GM12878 (cell line): ENCODE data around the gene PAPPA. TPM values are rescaled to one million over a fixed set of nuclear protein-coding genes. Genes with fewer than 3 reads are reported as not detected.
A peak's percentile ranks its signal among the peaks of the same experiment; 100 is the strongest.

Experiments used
- ATAC-seq: fragments of 200-7000 bp; cut with Tn5 transposase; 3 replicates; pipeline ENCODE4 v1.9.1; 2020; ENCODE audit warnings: mild to moderate bottlenecking, moderate library complexity
- BruUV-seq: library from RNA; stranded (reverse); fragments of 400-500 nt; replicated peaks from 2 replicates; lab custom pipeline; 2021; lab: Mats Ljungman, UMichigan
- CTCF ChIA-PET: fragments of 300-600 bp; sonication (Branson Sonifier 250); formaldehyde crosslinking; extraction: SDS; loops from one replicate; lab custom pipeline; 2021; ENCODE audit warnings: inconsistent platforms; lab: Yijun Ruan, JAX
- POLR2A ChIA-PET: fragments of 350-600 bp; formaldehyde crosslinking; extraction: SDS; loops from one replicate; lab custom pipeline; 2021; ENCODE audit warnings: inconsistent platforms; lab: Charles Lee
- RAD21 ChIA-PET: fragments of 300-600 bp; sonication (Branson Sonifier 250); formaldehyde crosslinking; loops from one replicate; lab custom pipeline; 2023; ENCODE audit warnings: antibody characterized with exemption; ENCODE audit not compliant: unreplicated experiment; lab: Charles Lee
- SMC1A ChIA-PET: fragments of 300-600 bp; sonication (Branson Sonifier 250); formaldehyde crosslinking; loops from one replicate; lab custom pipeline; 2023; ENCODE audit not compliant: unreplicated experiment, uncharacterized antibody; lab: Charles Lee
- DNase-seq: peaks from one replicate; pipeline ENCODE4 v3.0.0-alpha.2; 2011; ENCODE audit warnings: low read depth, low spot score
- FAIRE-seq: peaks from 3 replicates; lab custom pipeline; 2011; peaks lifted over from hg19 to GRCh38; lab: Jason Lieb, UNC
- H2AFZ ChIP-seq: 2 replicates; pipeline ENCODE4 v1.6.0; 2011; ENCODE audit warnings: low read depth, low read length, control low read depth; ENCODE audit not compliant: control insufficient read depth
- H3K27ac ChIP-seq: 2 replicates; pipeline ENCODE4 v1.5.1; 2011; ENCODE audit warnings: control low read depth; ENCODE audit not compliant: control insufficient read depth, insufficient read depth
- H3K27me3 ChIP-seq, 2 experiments: replicated peaks in 1 of 2; 2 replicates each; pipeline versions ENCODE4 v1.6.0 to v1.6.1; 2011; ENCODE audit warnings: low read length in 1 of 2; ENCODE audit not compliant: control insufficient read depth in 2 of 2, insufficient read depth in 2 of 2
- H3K36me3 ChIP-seq, 2 experiments: 2 replicates each; pipeline ENCODE4 v1.5.1; 2011; ENCODE audit warnings: low read length in 1 of 2; ENCODE audit not compliant: control insufficient read depth in 2 of 2, insufficient read depth in 2 of 2
- H3K4me1 ChIP-seq: 2 replicates; pipeline ENCODE4 v1.6.1; 2011; ENCODE audit warnings: mild to moderate bottlenecking, low read length, moderate library complexity, mixed read lengths; ENCODE audit not compliant: control insufficient read depth, insufficient read depth
- H3K4me2 ChIP-seq: 2 replicates; pipeline ENCODE4 v1.6.0; 2011; ENCODE audit warnings: control low read depth; ENCODE audit not compliant: control insufficient read depth, insufficient read depth
- H3K4me3 ChIP-seq: fragments of 200-600 bp; sonication (generic); 2 replicates; pipeline ENCODE4 v1.5.1; 2016
- H3K79me2 ChIP-seq: 2 replicates; pipeline ENCODE4 v1.6.0; 2011; ENCODE audit warnings: low read length; ENCODE audit not compliant: control insufficient read depth, insufficient read depth
- H3K9ac ChIP-seq: 2 replicates; pipeline ENCODE4 v1.8.0; 2011; ENCODE audit warnings: low read length, control low read depth, mixed read lengths; ENCODE audit not compliant: control insufficient read depth, insufficient read depth
- H3K9me3 ChIP-seq: replicated peaks from 3 replicates; pipeline ENCODE4 v1.5.1; 2011; ENCODE audit warnings: mild to moderate bottlenecking, low read length; ENCODE audit not compliant: control insufficient read depth, insufficient read depth
- H4K20me1 ChIP-seq: 2 replicates; pipeline ENCODE4 v1.6.0; 2011; ENCODE audit not compliant: control insufficient read depth, insufficient read depth
- ATF3 ChIP-seq: IDR thresholded peaks from 2 replicates; pipeline ENCODE4 v1.6.1; 2011; ENCODE audit warnings: low read depth, mild to moderate bottlenecking, low read length, moderate library complexity, borderline replicate concordance; ENCODE audit errors: extremely low read depth
- BCL11A ChIP-seq: IDR thresholded peaks from 2 replicates; pipeline ENCODE4 v1.6.1; 2011; ENCODE audit warnings: low read depth, low read length
- EED ChIP-seq: sonication (generic); IDR thresholded peaks from 2 replicates; pipeline ENCODE4 v1.6.1; 2016; ENCODE audit warnings: antibody characterized with exemption, low read depth
- FOXM1 ChIP-seq: IDR thresholded peaks from 2 replicates; pipeline ENCODE4 v1.6.1; 2012; ENCODE audit warnings: low read depth, mild to moderate bottlenecking, inconsistent platforms, low read length, moderate library complexity
- NFXL1 ChIP-seq: fragments of 450-650 bp; IDR thresholded peaks from 2 replicates; pipeline ENCODE4 v1.6.1; 2017; ENCODE audit warnings: antibody characterized with exemption, mild to moderate bottlenecking, borderline replicate concordance
- REST ChIP-seq: IDR thresholded peaks from 2 replicates; pipeline ENCODE4 v1.6.1; 2012; ENCODE audit warnings: mild to moderate bottlenecking, low read depth, low read length
- SUPT20H ChIP-seq: IDR thresholded peaks from 2 replicates; pipeline ENCODE4 v1.6.1; 2011; ENCODE audit warnings: low read depth, mild to moderate bottlenecking, low read length, moderate library complexity, borderline replicate concordance; ENCODE audit not compliant: control insufficient read depth
- YY1 ChIP-seq: IDR thresholded peaks from 2 replicates; pipeline ENCODE4 v1.6.1; 2011; ENCODE audit warnings: low read depth, mild to moderate bottlenecking, low read length
- ZNF687 ChIP-seq: fragments of 450-650 bp; IDR thresholded peaks from 2 replicates; pipeline ENCODE4 v1.6.1; 2017; ENCODE audit warnings: mild to moderate bottlenecking, moderate library complexity
- WGBS: methylation state at CpG from one replicate; pipeline ENCODE4 v1.1.6; 2016; ENCODE audit warnings: low lambda C conversion rate; ENCODE audit not compliant: insufficient replicate concordance, insufficient coverage; ENCODE audit errors: missing lambda C conversion rate; 5-methylcytosine and 5-hydroxymethylcytosine counted together
- in situ Hi-C: fragments of 300-500 bp; cut with MboI; formaldehyde crosslinking; loops from 9 replicates; pipeline ENCODE4 v1.14.3; 2018; ENCODE audit warnings: mixed read lengths
- intact Hi-C: fragments of 100-400 bp; cut with micrococcal nuclease; formaldehyde crosslinking; loops from one replicate; pipeline ENCODE4 v1.14.2; 2022; ENCODE audit not compliant: unreplicated experiment
- polyA plus RNA-seq, 11 experiments: library from polyadenylated mRNA; depleted of rRNA in 4 of 11; unstranded in 6 of 11; stranded (reverse) in 5 of 11; fragments of >200 nt; fragmentation: Nextera tagmentation in 4 of 11; fragmentation: Illumina TruSeq in 1 of 11; extraction: Ambion mirVana in 4 of 11; extraction: Trizol in 1 of 11; gene quantifications; 1 replicate in 1 of 11; 2 replicates in 10 of 11; pipeline versions ENCODE4 v1.2.1 to v1.2.3, GENCODE V29; 2011 to 2016; ENCODE audit warnings: inconsistent platforms in 2 of 11, missing spikeins in 2 of 11, low read depth in 1 of 11
- total RNA-seq, 4 experiments: library from RNA; depleted of rRNA in 3 of 4; stranded (reverse); fragments of >200 nt in 3 of 4; fragmentation: Illumina TruSeq in 1 of 4; extraction: Trizol in 1 of 4; gene quantifications; 2 replicates each; pipeline versions ENCODE4 v1.2.1 to v1.2.3, GENCODE V29; 2013 to 2021
- TF ChIP-seq, protein P1 (sequence below): fragments of 450-650 bp; IDR thresholded peaks from 2 replicates; pipeline ENCODE4 v1.6.1; 2017; ENCODE audit warnings: borderline replicate concordance

Gene PAPPA
- total and polyA plus RNA-seq, 10 of the 15 experiments (the other 5 are each of a cell fraction or from before 2014, with no cell fraction given): under 0.01 to 0.19 (median 0.02) TPM; not detected in 4

GRCh38 chr9:116390303-116391228, 237.0 kb downstream of the PAPPA start (continued):
- TF ChIP-seq ZNF687: no peak
- no peak for TF ChIP-seq YY1
- no peak for TF ChIP-seq FOXM1
- no peak for TF ChIP-seq NFXL1

DNA sequence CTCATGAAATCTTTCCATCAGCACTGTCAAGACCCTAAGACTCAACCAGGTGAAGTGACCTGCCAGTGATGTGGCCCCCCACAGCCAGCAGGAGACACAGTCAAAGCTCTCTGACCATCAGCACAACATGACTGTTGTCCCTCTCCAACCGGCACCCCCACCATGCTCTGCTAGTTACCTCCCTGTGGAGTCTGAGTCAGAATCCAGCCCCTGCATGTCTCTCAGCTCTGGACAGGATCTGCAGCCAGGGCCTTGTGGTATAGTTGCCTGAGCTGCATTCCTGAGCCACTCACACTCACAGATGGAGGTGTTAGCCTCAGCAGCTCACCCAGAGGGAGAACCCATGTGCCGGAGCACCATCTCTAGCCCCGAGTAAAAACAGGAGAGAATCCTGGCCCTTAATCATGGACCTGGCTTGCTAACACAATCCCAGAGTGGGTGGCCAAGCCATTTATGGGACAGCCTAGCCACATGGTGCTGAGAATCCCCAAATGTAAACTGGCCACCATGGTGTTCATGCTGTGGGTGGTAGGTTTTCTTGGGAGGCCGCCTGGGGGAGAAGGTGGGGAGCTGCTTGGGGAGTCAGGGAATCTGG, 237.8 kb downstream of the PAPPA start:
- H3K27me3 ChIP-seq: no peaks in the 10 kb centered on the region
- ATAC-seq (peak; percentile 15; the same call in 1 of the 3 replicates), FAIRE-seq (no peak), DNase-seq (no peak)
- POLR2A ChIA-PET: no interaction called here
- 72% methylated on average over 4 of the region's 4 CpGs for WGBS
- no TSS peak for BruUV-seq
- H3K36me3 ChIP-seq: no peaks in the 10 kb centered on the region
- intact Hi-C loops (no loop called here), in situ Hi-C loops (no loop called here)
- no peak overlapping the region for H3K4me3 ChIP-seq
- CTCF ChIA-PET: interaction anchor here (2.1 kb wide), 1 partner anchor 20 kb away, joined by 5 read pairs; no protein-coding TSS in a partner anchor
- no peak overlapping the region for H3K9ac ChIP-seq
- H2AFZ ChIP-seq: no peak overlapping the region; the same call in 1 of the 2 replicates
- H3K9me3 ChIP-seq: no peaks in the 10 kb centered on the region
- H3K27ac ChIP-seq: no peak overlapping the region
- H4K20me1 ChIP-seq: no peaks in the 10 kb centered on the region
- H3K4me2 ChIP-seq: no peak overlapping the region
- RAD21 ChIA-PET: no interaction called here
- SMC1A ChIA-PET: no interaction called here
- peaks cover 9% of the 10 kb centered on the region for H3K4me1 ChIP-seq
- H3K79me2 ChIP-seq: no peaks in the 10 kb centered on the region
- TF ChIP-seq ATF3 (no peak), SUPT20H (no peak), NFXL1 (no peak), EED (no peak), BCL11A (no peak), REST (no peak)
- TF ChIP-seq, protein P1, sequence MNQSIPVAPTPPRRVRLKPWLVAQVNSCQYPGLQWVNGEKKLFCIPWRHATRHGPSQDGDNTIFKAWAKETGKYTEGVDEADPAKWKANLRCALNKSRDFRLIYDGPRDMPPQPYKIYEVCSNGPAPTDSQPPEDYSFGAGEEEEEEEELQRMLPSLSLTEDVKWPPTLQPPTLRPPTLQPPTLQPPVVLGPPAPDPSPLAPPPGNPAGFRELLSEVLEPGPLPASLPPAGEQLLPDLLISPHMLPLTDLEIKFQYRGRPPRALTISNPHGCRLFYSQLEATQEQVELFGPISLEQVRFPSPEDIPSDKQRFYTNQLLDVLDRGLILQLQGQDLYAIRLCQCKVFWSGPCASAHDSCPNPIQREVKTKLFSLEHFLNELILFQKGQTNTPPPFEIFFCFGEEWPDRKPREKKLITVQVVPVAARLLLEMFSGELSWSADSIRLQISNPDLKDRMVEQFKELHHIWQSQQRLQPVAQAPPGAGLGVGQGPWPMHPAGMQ: no peak
